Fibroblast of lung (primary cell): ENCODE data around the gene OLIG2.

Experiments
- CTCF ChIP-seq, 2 donors: IDR thresholded peaks in 1 of 2; conservative IDR thresholded peaks in 1 of 2; 1 replicate in 1 of 2; 2 replicates in 1 of 2; pipeline ENCODE4 v1.5.1; 2011 to 2012; ENCODE audit warnings: low read length in 2 of 2, control low read depth in 1 of 2, inconsistent platforms in 1 of 2, low read depth in 1 of 2, mild to moderate bottlenecking in 1 of 2
- EZH2 ChIP-seq: IDR thresholded peaks from 2 replicates; pipeline ENCODE4 v1.5.1; 2012; ENCODE audit warnings: low read length, control low read depth, mild to moderate bottlenecking; ENCODE audit errors: missing control alignments

DNA sequence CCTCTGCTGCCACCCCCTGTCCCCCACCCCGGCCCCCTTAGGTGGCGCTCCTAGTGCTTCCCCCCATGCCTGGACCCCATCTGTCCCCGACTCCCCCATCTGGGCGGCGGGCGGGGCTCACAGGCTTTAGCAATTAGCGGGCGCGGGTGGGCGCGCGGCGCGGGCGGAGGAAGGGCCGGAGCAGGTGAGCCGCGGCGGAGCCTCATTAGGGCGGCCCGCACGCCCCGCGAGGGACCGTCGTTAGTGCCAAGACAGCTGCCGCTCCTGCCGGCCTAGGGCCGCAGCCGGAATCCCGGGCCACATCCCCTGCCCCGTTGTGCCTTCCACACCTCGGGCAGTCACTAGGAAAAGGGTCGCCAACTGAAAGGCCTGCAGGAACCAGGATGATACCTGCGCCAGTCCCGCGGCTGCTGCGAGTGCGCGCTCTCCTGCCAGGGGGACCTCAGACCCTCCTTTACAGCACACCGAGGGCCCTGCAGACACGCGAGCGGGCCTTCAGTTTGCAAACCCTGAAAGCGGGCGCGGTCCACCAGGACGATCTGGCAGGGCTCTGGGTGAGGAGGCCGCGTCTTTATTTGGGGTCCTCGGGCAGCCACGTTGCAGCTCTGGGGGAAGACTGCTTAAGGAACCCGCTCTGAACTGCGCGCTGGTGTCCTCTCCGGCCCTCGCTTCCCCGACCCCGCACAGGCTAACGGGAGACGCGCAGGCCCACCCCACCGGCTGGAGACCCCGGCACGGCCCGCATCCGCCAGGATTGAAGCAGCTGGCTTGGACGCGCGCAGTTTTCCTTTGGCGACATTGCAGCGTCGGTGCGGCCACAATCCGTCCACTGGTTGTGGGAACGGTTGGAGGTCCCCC, 7.6 kb downstream of the OLIG2 start:
- TF ChIP-seq CTCF (conservative IDR thresholded peaks at IDR 0.05 in 1 of 2, IDR thresholded peaks at IDR 0.05 in 1 of 2; ENCODE audit: low read depth in 1 of 2, low read length in 2 of 2) (no peak), EZH2 (peak; percentile 88)
